A549 (cell line): Measurements from ENCODE around the gene FUT8.

Experiments used
- CEBPB ChIP-seq, 2 experiments: fragments of >200 bp in 1 of 2; sonication (Bioruptor Twin) in 1 of 2; formaldehyde crosslinking in 1 of 2; IDR thresholded peaks; 2 replicates each; pipeline ENCODE4 v1.6.1; 2012 to 2016
- EP300 ChIP-seq, 2 experiments: fragments of >200 bp; sonication (Bioruptor Twin); formaldehyde crosslinking; IDR thresholded peaks; 2 replicates in 1 of 2; 3 replicates in 1 of 2; pipeline ENCODE4 v1.6.1; 2016 to 2017
- ESRRA ChIP-seq: fragments of 150-350 bp; IDR thresholded peaks from 2 replicates; pipeline ENCODE4 v1.6.1; 2014; ENCODE audit warnings: mild to moderate bottlenecking, low read length, borderline replicate concordance
- KDM5A ChIP-seq: fragments of 200-600 bp; sonication (generic); IDR thresholded peaks from 2 replicates; pipeline ENCODE4 v1.6.1; 2016; ENCODE audit warnings: antibody characterized with exemption, mild to moderate bottlenecking
- PHF8 ChIP-seq: fragments of 200-600 bp; sonication (generic); IDR thresholded peaks from 2 replicates; pipeline ENCODE4 v1.6.1; 2016; ENCODE audit warnings: low read depth, mild to moderate bottlenecking, antibody characterized with exemption, moderate library complexity, borderline replicate concordance
- POLR2AphosphoS2 ChIP-seq: conservative IDR thresholded peaks from 2 replicates; pipeline ENCODE4 v1.6.1; 2012; ENCODE audit warnings: low read length, improper control_type of control experiment, inconsistent platforms
- TF ChIP-seq, protein P1 (sequence below): fragments of 450-650 bp; IDR thresholded peaks from 2 replicates; pipeline ENCODE4 v1.6.1; 2014; ENCODE audit warnings: antibody characterized with exemption
- TF ChIP-seq, protein P2 (sequence below): fragments of >200 bp; sonication (Bioruptor Twin); formaldehyde crosslinking; IDR thresholded peaks from 3 replicates; pipeline ENCODE4 v1.5.1; 2016

DNA sequence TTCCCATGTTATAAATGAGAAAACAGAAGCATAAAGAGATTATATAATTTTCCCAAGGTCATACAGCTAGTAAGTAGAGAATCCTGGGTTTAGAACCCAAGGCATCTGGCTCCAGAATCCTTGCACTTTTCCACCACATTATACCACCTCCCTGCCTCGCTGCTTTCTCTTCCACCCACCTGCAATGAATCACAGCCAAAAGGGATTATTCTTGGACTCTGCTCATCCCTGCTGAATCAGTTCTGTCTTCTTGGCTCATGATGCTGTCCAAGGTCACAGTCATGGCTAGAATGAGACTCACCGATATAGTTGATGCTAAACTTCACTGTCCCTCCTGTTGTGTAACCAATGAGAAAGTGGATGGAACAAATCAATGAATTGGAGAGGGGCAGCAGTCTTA is 356.6 kb downstream of the FUT8 start:
- TF ChIP-seq, protein P1, sequence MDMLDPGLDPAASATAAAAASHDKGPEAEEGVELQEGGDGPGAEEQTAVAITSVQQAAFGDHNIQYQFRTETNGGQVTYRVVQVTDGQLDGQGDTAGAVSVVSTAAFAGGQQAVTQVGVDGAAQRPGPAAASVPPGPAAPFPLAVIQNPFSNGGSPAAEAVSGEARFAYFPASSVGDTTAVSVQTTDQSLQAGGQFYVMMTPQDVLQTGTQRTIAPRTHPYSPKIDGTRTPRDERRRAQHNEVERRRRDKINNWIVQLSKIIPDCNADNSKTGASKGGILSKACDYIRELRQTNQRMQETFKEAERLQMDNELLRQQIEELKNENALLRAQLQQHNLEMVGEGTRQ: no peak
- TF ChIP-seq, protein P2, sequence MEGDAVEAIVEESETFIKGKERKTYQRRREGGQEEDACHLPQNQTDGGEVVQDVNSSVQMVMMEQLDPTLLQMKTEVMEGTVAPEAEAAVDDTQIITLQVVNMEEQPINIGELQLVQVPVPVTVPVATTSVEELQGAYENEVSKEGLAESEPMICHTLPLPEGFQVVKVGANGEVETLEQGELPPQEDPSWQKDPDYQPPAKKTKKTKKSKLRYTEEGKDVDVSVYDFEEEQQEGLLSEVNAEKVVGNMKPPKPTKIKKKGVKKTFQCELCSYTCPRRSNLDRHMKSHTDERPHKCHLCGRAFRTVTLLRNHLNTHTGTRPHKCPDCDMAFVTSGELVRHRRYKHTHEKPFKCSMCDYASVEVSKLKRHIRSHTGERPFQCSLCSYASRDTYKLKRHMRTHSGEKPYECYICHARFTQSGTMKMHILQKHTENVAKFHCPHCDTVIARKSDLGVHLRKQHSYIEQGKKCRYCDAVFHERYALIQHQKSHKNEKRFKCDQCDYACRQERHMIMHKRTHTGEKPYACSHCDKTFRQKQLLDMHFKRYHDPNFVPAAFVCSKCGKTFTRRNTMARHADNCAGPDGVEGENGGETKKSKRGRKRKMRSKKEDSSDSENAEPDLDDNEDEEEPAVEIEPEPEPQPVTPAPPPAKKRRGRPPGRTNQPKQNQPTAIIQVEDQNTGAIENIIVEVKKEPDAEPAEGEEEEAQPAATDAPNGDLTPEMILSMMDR: no peak
- no peak for TF ChIP-seq PHF8
- no peak for TF ChIP-seq CEBPB (IDR thresholded peaks at IDR 0.05)
- TF ChIP-seq EP300 (IDR thresholded peaks at IDR 0.05): no peak
- TF ChIP-seq POLR2AphosphoS2: no peak
- no peak for TF ChIP-seq KDM5A
- no peak for TF ChIP-seq ESRRA
